Heart right ventricle (tissue), 16 donors: ENCODE results near the gene MFAP2. TPM values are rescaled to one million over a fixed set of nuclear protein-coding genes. Genes with fewer than 3 reads are reported as not detected.

Experiments
- ATAC-seq, 8 donors: fragments of 200-7000 bp; cut with Tn5 transposase; one replicate each; pipeline ENCODE4 v1.9.1; 2020; ENCODE audit warnings: mild to moderate bottlenecking in 8 of 8, moderate library complexity in 8 of 8, moderate number of reproducible peaks in 1 of 8
- DNase-seq, 2 donors: peaks; one replicate each; pipeline ENCODE4 v3.0.0-alpha.2; 2020
- H3K27ac ChIP-seq, 10 donors: fragments of 200-600 bp; sonication (generic) in 2 of 10; one replicate each; pipeline versions ENCODE4 v1.5.0 to v1.8.0; 2020 to 2022; ENCODE audit warnings: mild to moderate bottlenecking in 3 of 10
- H3K27me3 ChIP-seq, 7 donors: fragments of 200-600 bp; one replicate each; pipeline ENCODE4 v1.8.0; 2021 to 2022; ENCODE audit warnings: mild to moderate bottlenecking in 2 of 7
- H3K36me3 ChIP-seq, 9 donors: fragments of 200-600 bp; sonication (generic) in 1 of 9; one replicate each; pipeline versions ENCODE4 v1.5.0 to v1.8.0; 2020 to 2022; ENCODE audit warnings: mild to moderate bottlenecking in 2 of 9
- H3K4me1 ChIP-seq, 9 donors: fragments of 200-600 bp; sonication (generic) in 1 of 9; one replicate each; pipeline versions ENCODE4 v1.5.0 to v1.8.0; 2020 to 2022; ENCODE audit warnings: mild to moderate bottlenecking in 4 of 9
- H3K4me3 ChIP-seq, 10 donors: fragments of 200-600 bp; sonication (generic) in 2 of 10; one replicate each; pipeline versions ENCODE4 v1.5.0 to v1.8.0; 2020 to 2022; ENCODE audit warnings: mild to moderate bottlenecking in 7 of 10, moderate library complexity in 2 of 10
- H3K9me3 ChIP-seq, 11 donors: fragments of 200-600 bp in 10 of 11; sonication (generic) in 2 of 11; one replicate each; pipeline versions ENCODE4 v1.5.0 to v1.8.0; 2013 to 2022; ENCODE audit warnings: mild to moderate bottlenecking in 2 of 11, control low read depth in 1 of 11, moderate library complexity in 1 of 11
- WGBS, 2 donors: extraction: QIAGEN DNeasy Blood & Tissue Kit; methylation state at CpG; one replicate each; pipeline ENCODE4 v1.1.7; 2013; ENCODE audit warnings: inconsistent platforms in 1 of 2; 5-methylcytosine and 5-hydroxymethylcytosine counted together
- intact Hi-C, 10 donors: fragments of 100-400 bp; cut with DNase I; formaldehyde crosslinking; loops; one replicate each; pipeline versions ENCODE4 v1.11.1 to v1.14.2; 2022
- long read RNA-seq, 3 donors: library from polyadenylated mRNA; unstranded; transcript quantifications; one replicate each; pipeline ENCODE4 v2.0.0, GENCODE V29; 2020 to 2021
- polyA plus RNA-seq, 2 donors: library from polyadenylated mRNA; stranded (reverse); fragments of 200-250 nt; gene quantifications; one replicate each; pipeline ENCODE4 v1.2.3, GENCODE V29; 2013
- total RNA-seq, 10 donors: library from RNA; stranded (reverse); fragmentation: NEBNext Ultra II Directional in 3 of 10; extraction: Animal tissue kit (Norgen Biotek cat#: 25700) in 3 of 10; gene quantifications; one replicate each; pipeline versions ENCODE4 v1.2.1 to v1.2.4, GENCODE V29; 2021 to 2023
- TF ChIP-seq, protein P1 (sequence below), 9 donors: fragments of 200-600 bp; sonication (generic) in 2 of 9; IDR thresholded peaks; one replicate each; pipeline versions ENCODE4 v1.5.0 to v1.8.0; 2021 to 2022; ENCODE audit warnings: antibody characterized with exemption in 9 of 9, mild to moderate bottlenecking in 5 of 9, moderate library complexity in 1 of 9
- donor health status: Arrhythmogenic right ventricular cardiomyopathy.
- donor health status: ischemic (EF 13 %, LVEDD 7.1; RV severe dilation, severe dysfunction).
- donor health status: healthy with polysubstance abuse.
- donor health status: DM: no; HTN: yes; CAD: no.
- donor health status: DM: no; HTN: no; CAD: no.
- donor health status: ischemic (EF 25% LVEDD 6.9; RV normal size, moderate dysfunction).
- donor health status: ischemic (EF 25% LVEDD 5.7; RV mildly dilated, moderate dysfunction).
- donor health status: healthy.
- donor health status: DM: yes; HTN: yes; CAD: no.
- donor health status: Ischemic cardiomyopathy.
- donor health status: ischemic (EF 35%, LVEDD 5.7; RV mildly dilated, moderate dysfunction).
- donor health status: nonischemic (EF 11% LVEDD 7.7; RV severe dilation, severe dysfunction).
- donor health status: DM: yes; HTN: yes; CAD: no.
- donor health status: PGD.
- donor health status: ischemic (EF 29% LVEDD 5.4; RV normal size, mild dysfunction).
- donor health status: nonischemic (EF 23%, LVEDD 6.1; RV moderate dilation, normal function).

Gene MFAP2
- total RNA-seq (1 to 10 TPM; 1.3 to 6.4 (median 2.4) TPM), polyA plus RNA-seq (10 to 100 TPM in 1 of 2 donors, 1 to 10 TPM in 1; 4.5 to 10.5 TPM)
- long read RNA-seq, donor 1, partial matches to known transcripts, result 0 of 4 reads
- long read RNA-seq, donor 1, other reads (novel, unspliced or antisense), result 2 of 4 reads
- long read RNA-seq, donor 2, partial matches to known transcripts, result 1 of 4 reads
- long read RNA-seq, donor 2, other reads (novel, unspliced or antisense), result 2 of 4 reads
- long read RNA-seq, donor 3, partial matches to known transcripts, result 1 of 5 reads
- long read RNA-seq, donor 3, other reads (novel, unspliced or antisense), result 2 of 5 reads

GRCh38 chr1:16980473-16981268 lies at the start of gene MFAP2:
Gene MFAP2 (minus strand): TSS chr1:16980620. CDS start chr1:16978273, 2,347 bp downstream.
- peaks cover 9 to 33% (median 19%) of the 10 kb centered on the region in 9 donors for H3K4me1 ChIP-seq
- intact Hi-C loops, result no loop called here
- peak in 2 of 8 donors; percentile 10 to 32 for ATAC-seq

GRCh38 chr1:17030206-17030605 lies 49.8 kb upstream of the MFAP2 start:
- 85 to 93% methylated on average over 4 of the region's 4 CpGs for WGBS, 2 donors
- no peak for ATAC-seq

More at GRCh38 chr1:16980473-16981268, at the start of gene MFAP2:
- TF ChIP-seq, protein P1, sequence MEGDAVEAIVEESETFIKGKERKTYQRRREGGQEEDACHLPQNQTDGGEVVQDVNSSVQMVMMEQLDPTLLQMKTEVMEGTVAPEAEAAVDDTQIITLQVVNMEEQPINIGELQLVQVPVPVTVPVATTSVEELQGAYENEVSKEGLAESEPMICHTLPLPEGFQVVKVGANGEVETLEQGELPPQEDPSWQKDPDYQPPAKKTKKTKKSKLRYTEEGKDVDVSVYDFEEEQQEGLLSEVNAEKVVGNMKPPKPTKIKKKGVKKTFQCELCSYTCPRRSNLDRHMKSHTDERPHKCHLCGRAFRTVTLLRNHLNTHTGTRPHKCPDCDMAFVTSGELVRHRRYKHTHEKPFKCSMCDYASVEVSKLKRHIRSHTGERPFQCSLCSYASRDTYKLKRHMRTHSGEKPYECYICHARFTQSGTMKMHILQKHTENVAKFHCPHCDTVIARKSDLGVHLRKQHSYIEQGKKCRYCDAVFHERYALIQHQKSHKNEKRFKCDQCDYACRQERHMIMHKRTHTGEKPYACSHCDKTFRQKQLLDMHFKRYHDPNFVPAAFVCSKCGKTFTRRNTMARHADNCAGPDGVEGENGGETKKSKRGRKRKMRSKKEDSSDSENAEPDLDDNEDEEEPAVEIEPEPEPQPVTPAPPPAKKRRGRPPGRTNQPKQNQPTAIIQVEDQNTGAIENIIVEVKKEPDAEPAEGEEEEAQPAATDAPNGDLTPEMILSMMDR (IDR thresholded peaks at IDR 0.05), result no peak
- H3K4me3 ChIP-seq, result peak within 1 kb of the TSS; percentile 2 to 53 (median 48)
- H3K27ac ChIP-seq, result peak within 1 kb of the TSS in 7 of 10 donors; percentile 32 to 72 (median 52)
- 8 to 10% methylated on average over 53 of the region's 53 CpGs for WGBS, 2 donors
- DNase-seq, result no peak
- peaks cover 0 to 3% (median 0%) of the 10 kb centered on the region in 9 donors for H3K36me3 ChIP-seq
- peaks cover 0 to 36% (median 9%) of the 10 kb centered on the region in 7 donors for H3K27me3 ChIP-seq
- H3K9me3 ChIP-seq, result no peaks in the 10 kb centered on the region

DNA sequence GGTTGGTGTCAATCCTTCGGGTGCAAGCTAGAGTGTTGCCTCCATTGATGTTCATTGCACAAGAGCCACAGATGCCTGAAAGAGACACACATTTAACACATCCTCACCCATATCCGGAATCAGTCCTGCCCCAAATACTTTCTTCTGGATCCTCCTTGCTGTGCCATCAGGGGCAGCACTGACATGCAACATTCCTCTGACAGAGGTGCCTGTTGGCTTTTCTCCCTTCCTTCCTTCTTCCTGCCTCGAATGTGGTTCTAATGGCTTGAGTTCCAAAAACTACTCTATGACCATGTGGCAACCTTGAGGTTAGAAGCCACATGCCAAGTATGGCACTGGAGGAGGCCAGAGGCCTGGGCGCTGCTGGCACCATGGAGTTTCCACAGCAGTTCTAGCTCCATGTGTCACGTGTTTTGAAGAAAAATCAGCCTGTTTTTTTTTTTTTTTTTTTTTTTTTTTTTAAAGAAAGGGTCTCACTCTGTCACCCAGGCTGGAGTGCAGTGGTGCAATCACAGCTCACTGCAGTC lies 48.3 kb upstream of the MFAP2 start:
- intact Hi-C loops, result no loop called here
- WGBS, 2 donors, result 83 to 91% methylated on average over 5 of the region's 5 CpGs

More at GRCh38 chr1:17030206-17030605, 49.8 kb upstream of the MFAP2 start:
- Histone ChIP-seq H3K4me3 (no peak overlapping the region), H3K4me1 (peaks cover 0 to 19% (median 0%) of the 10 kb centered on the region in 9 donors), H3K27me3 (no peaks in the 10 kb centered on the region), H3K27ac (no peak overlapping the region), H3K36me3 (peaks cover 0 to 100% (median 45%) of the 10 kb centered on the region in 9 donors), H3K9me3 (no peaks in the 10 kb centered on the region)
- TF ChIP-seq, protein P1 (IDR thresholded peaks at IDR 0.05), result no peak
- intact Hi-C loops, result no loop called here
- DNase-seq, result no peak

More for the DNA sequence above, 48.3 kb upstream of the MFAP2 start:
- H3K27ac ChIP-seq, result no peak overlapping the region
- H3K4me1 ChIP-seq, result peaks cover 0 to 20% (median 0%) of the 10 kb centered on the region in 9 donors
- DNase-seq (no peak), ATAC-seq (no peak)
- no peaks in the 10 kb centered on the region for H3K27me3 ChIP-seq
- TF ChIP-seq, protein P1 (IDR thresholded peaks at IDR 0.05), result no peak
- H3K9me3 ChIP-seq, result no peaks in the 10 kb centered on the region
- peaks cover 0 to 100% (median 57%) of the 10 kb centered on the region in 9 donors for H3K36me3 ChIP-seq
- no peak overlapping the region for H3K4me3 ChIP-seq
